ENCODE results near the gene KLHL29.

GRCh38 chr2:23478933-23479683 lies 94.1 kb downstream of the KLHL29 start:
- no peak for TF ChIP-seq CTCF (IDR thresholded peaks at IDR 0.05; ENCODE audit: low read depth, low read length, poor library complexity, severe bottlenecking)
- no peak for TF ChIP-seq EZH2phosphoT487 (IDR thresholded peaks at IDR 0.05; ENCODE audit: borderline replicate concordance, low read length)
